Tibial artery (tissue), 4 donors: ENCODE measurements around the gene MEIS2.

Experiments
- DNase-seq, 2 donors: peaks; one replicate each; pipeline ENCODE4 v3.0.0-alpha.2; 2019
- H3K27ac ChIP-seq, 2 donors: fragments of 200-600 bp; sonication (generic) in 1 of 2; 1 replicate in 1 of 2; 2 replicates in 1 of 2; pipeline ENCODE4 v1.5.1; 2018 to 2019; ENCODE audit warnings: mild to moderate bottlenecking in 1 of 2
- H3K27me3 ChIP-seq, 2 donors: fragments of 200-600 bp; sonication (generic) in 1 of 2; one replicate each; pipeline versions ENCODE4 v1.5.1 to v1.6.0; 2016 to 2019
- H3K36me3 ChIP-seq, 3 donors: fragments of 200-600 bp; sonication (generic) in 2 of 3; one replicate each; pipeline ENCODE4 v1.5.1; 2016 to 2019; ENCODE audit warnings: mild to moderate bottlenecking in 2 of 3
- H3K4me1 ChIP-seq, 4 donors: fragments of 200-600 bp; sonication (generic) in 2 of 4; 1 replicate in 3 of 4; 2 replicates in 1 of 4; pipeline ENCODE4 v1.5.1; 2016 to 2019
- H3K4me3 ChIP-seq, 2 donors: fragments of 200-600 bp; sonication (generic) in 1 of 2; 1 replicate in 1 of 2; 2 replicates in 1 of 2; pipeline ENCODE4 v1.5.1; 2018 to 2019; ENCODE audit warnings: mild to moderate bottlenecking in 2 of 2
- H3K9me3 ChIP-seq, 3 donors: fragments of 200-600 bp; sonication (generic) in 1 of 3; one replicate each; pipeline ENCODE4 v1.5.1; 2016 to 2019
- CTCF ChIP-seq, 2 experiments: fragments of 200-600 bp in 1 of 2; fragments of 450-650 bp in 1 of 2; IDR thresholded peaks; one replicate each; pipeline ENCODE4 v1.5.1; 2017 to 2019; ENCODE audit warnings: antibody characterized with exemption in 2 of 2, mild to moderate bottlenecking in 1 of 2, moderate library complexity in 1 of 2
- intact Hi-C: fragments of 100-400 bp; cut with DNase I; formaldehyde crosslinking; loops from one replicate; pipeline ENCODE4 v1.15.0; 2023; ENCODE audit warnings: low total_unique reads

Gene MEIS2

GRCh38 chr15:36884936-36885635, 215.3 kb downstream of the MEIS2 start:
- Histone ChIP-seq H3K27ac (no peak overlapping the region), H3K27me3 (peaks cover 7 to 79% of the 10 kb centered on the region in 2 donors), H3K4me3 (no peak overlapping the region), H3K36me3 (no peaks in the 10 kb centered on the region), H3K4me1 (peaks cover 0 to 45% (median 36%) of the 10 kb centered on the region in 4 donors), H3K9me3 (peaks cover 0 to 4% (median 0%) of the 10 kb centered on the region in 3 donors)
- intact Hi-C loops, result loop anchor here (5.0 to 10.0 kb wide), 3 partner anchors 220 to 1000 kb away; partner anchors contain the start of gene MEIS2
- DNase-seq, result no peak
- no peak for TF ChIP-seq CTCF (IDR thresholded peaks at IDR 0.05)

DNA sequence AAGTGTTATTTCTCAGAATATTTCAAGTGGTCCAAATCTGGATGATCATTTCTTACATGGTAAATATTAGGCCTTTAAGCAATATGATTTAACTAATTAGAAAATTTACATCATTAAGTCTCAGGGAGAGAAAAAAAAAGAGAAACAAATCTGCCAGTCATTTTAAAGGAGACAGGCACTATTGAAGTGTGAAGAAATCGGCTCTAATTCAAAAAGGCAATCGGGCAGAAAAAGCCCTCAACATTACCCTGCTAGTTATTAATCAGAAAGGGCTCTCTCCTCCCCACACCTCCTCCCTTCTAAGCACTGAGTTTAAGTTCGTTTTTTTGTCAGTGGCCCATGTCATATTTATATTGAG, 215.9 kb downstream of the MEIS2 start:
- Histone ChIP-seq H3K27me3 (peaks cover 7 to 83% of the 10 kb centered on the region in 2 donors), H3K4me1 (peaks cover 0 to 47% (median 37%) of the 10 kb centered on the region in 4 donors), H3K9me3 (peaks cover 0 to 4% (median 0%) of the 10 kb centered on the region in 3 donors), H3K4me3 (no peak overlapping the region), H3K36me3 (no peaks in the 10 kb centered on the region), H3K27ac (no peak overlapping the region)
- no peak for TF ChIP-seq CTCF (IDR thresholded peaks at IDR 0.05)
- intact Hi-C loops, result loop anchor here (5.0 to 10.0 kb wide), 3 partner anchors 220 to 1000 kb away; partner anchors contain the start of gene MEIS2
- no peak for DNase-seq

DNA sequence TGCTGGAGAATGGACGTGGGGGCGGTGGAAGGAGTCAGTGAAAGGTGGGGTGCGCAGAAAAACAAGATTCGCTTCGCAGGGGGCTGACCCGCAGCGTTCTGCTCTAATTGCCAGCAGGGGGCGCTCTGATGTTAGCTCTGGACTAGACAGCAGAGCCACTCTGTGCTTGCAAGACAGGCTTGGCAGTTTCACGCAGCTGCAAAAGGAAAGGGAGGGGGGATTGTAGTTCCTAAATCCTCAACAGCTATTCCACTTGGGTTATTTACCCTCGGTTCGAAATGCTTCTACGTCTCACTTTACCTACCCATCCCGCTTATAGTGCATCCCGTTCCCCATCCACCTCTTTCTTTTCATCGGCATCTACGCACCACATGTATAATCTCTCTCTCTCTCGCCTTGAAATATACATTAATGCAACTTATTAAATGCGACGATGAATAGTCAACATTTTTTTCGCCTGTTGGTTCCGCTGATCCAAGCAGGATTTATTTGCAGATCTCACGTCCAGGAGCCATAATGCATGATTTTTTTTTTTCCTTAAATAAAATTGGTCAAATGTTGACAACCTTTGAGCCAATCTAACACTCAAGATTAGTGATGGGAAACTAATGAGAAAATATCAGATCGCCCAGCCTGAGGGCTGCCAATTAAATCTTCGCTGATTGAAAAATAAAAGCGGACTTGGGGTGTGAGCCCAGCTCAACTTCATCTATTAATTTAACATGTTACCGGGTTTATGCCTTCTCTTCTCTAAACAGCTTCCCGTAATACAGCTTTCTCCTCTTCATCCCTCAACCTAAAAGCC, 216.4 kb downstream of the MEIS2 start:
- Histone ChIP-seq H3K36me3 (no peaks in the 10 kb centered on the region), H3K9me3 (peaks cover 0 to 4% (median 0%) of the 10 kb centered on the region in 3 donors), H3K4me1 (peaks cover 0 to 49% (median 37%) of the 10 kb centered on the region in 4 donors), H3K4me3 (peak overlapping the region; percentile 15 to 41), H3K27me3 (peaks cover 7 to 84% of the 10 kb centered on the region in 2 donors), H3K27ac (no peak overlapping the region)
- peak; percentile 83 to 85 for TF ChIP-seq CTCF (IDR thresholded peaks at IDR 0.05)
- intact Hi-C loops, result loop anchor here (5.0 to 10.0 kb wide), 3 partner anchors 221 to 1001 kb away; partner anchors contain the start of gene MEIS2
- DNase-seq, result peak; percentile 83 to 87

- DNase-seq, result no peak
- Histone ChIP-seq H3K9me3 (peaks cover 0 to 4% (median 0%) of the 10 kb centered on the region in 3 donors), H3K4me1 (peaks cover 0 to 48% (median 30%) of the 10 kb centered on the region in 4 donors), H3K36me3 (no peaks in the 10 kb centered on the region), H3K4me3 (peak overlapping the region in 1 of 2 donors; percentile 41), H3K27me3 (peaks cover 7 to 73% of the 10 kb centered on the region in 2 donors), H3K27ac (no peak overlapping the region)
- intact Hi-C loops, result loop anchor here (5.0 to 10.0 kb wide), 3 partner anchors 222 to 1002 kb away; partner anchors contain the start of gene MEIS2
- TF ChIP-seq CTCF (IDR thresholded peaks at IDR 0.05), result no peak
Measured at GRCh38 chr15:36882487-36883131, 217.7 kb downstream of the MEIS2 start.

DNA sequence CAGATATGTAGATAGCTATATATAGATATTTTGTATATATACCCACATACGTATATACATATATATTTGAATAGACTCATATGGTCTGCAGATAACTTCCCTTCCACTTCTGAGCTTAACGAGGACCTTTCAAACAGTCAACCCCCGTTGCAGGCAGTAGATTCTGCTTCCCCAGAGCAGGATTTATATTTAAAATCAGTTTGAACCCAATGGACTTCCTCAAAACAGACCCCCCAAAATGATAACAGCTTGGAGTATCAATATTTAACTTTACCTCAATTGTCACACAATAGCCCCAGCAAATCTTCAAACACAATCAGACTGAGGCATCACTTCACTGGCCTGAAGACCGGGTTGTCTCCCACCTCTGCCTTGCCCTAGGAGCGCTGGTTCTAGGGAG, 218.3 kb downstream of the MEIS2 start:
- no peak overlapping the region for H3K27ac ChIP-seq
- no peak for DNase-seq
- no peak for TF ChIP-seq CTCF (IDR thresholded peaks at IDR 0.05)
- H3K9me3 ChIP-seq, result peaks cover 0 to 4% (median 0%) of the 10 kb centered on the region in 3 donors
- no peak overlapping the region for H3K4me3 ChIP-seq
- no peaks in the 10 kb centered on the region for H3K36me3 ChIP-seq
- peaks cover 7 to 67% of the 10 kb centered on the region in 2 donors for H3K27me3 ChIP-seq
- intact Hi-C loops, result loop anchor here (5.0 to 10.0 kb wide), 3 partner anchors 223 to 1003 kb away; partner anchors contain the start of gene MEIS2
- H3K4me1 ChIP-seq, result peaks cover 0 to 43% (median 24%) of the 10 kb centered on the region in 4 donors
